Activated CD4-positive, alpha-beta T cell treated with anti-CD3 and anti-CD28 coated beads, Interleukin-2, amount 50 U/mL, for 4 hours (primary cell): ENCODE data around the gene TRAF1.
"Not testable (repeated sequence)": the region's sequence is repeated elsewhere in the genome, so short reads cannot be mapped to it uniquely, and the experiment has no call there.

ENCODE experiments used
- DNase-seq, 2 experiments: peaks; one replicate each; pipeline ENCODE4 v3.0.0-alpha.2; 2020

Gene TRAF1

GRCh38 chr9:120926397-120926928 lies at the start of gene TRAF1:
TSS of gene TRAF1 (minus strand) at chr9:120926796. CDS start at chr9:120926075, 721 bp downstream.
- no peak for DNase-seq

- no peak for DNase-seq
Observed at GRCh38 chr9:120974921-120975320, 48.3 kb upstream of the TRAF1 start.

GRCh38 chr9:120974181-120974580 lies 47.6 kb upstream of the TRAF1 start:
- DNase-seq: no peak

- DNase-seq: no peak
Observed at GRCh38 chr9:120971938-120972337, 45.3 kb upstream of the TRAF1 start.

GRCh38 chr9:120971471-120971870 lies 44.9 kb upstream of the TRAF1 start:
- DNase-seq: not testable (repeated sequence)

GRCh38 chr9:120970244-120970643 lies 43.6 kb upstream of the TRAF1 start:
- no peak for DNase-seq

GRCh38 chr9:120966013-120966369 lies 39.4 kb upstream of the TRAF1 start:
- no peak for DNase-seq

- no peak for DNase-seq
Observed at GRCh38 chr9:120965344-120966012, 38.9 kb upstream of the TRAF1 start.

- no peak for DNase-seq
Observed at GRCh38 chr9:120961936-120962335, 35.3 kb upstream of the TRAF1 start.

- DNase-seq: no peak
Observed at GRCh38 chr9:120960001-120960400, 33.4 kb upstream of the TRAF1 start.

GRCh38 chr9:120956862-120957261 lies 30.3 kb upstream of the TRAF1 start:
- no peak for DNase-seq

- DNase-seq: no peak
Observed at GRCh38 chr9:120951960-120952618, 25.5 kb upstream of the TRAF1 start.

GRCh38 chr9:120950421-120951388 lies 24.1 kb upstream of the TRAF1 start:
- DNase-seq: no peak

- no peak for DNase-seq
Observed at GRCh38 chr9:120949290-120949689, 22.7 kb upstream of the TRAF1 start.

GRCh38 chr9:120948824-120949223 lies 22.2 kb upstream of the TRAF1 start:
- no peak for DNase-seq

- DNase-seq: no peak
Observed at GRCh38 chr9:120947222-120947621, 20.6 kb upstream of the TRAF1 start.

- DNase-seq: no peak
Observed at GRCh38 chr9:120946259-120946658, 19.7 kb upstream of the TRAF1 start.

GRCh38 chr9:120944948-120945347 lies 18.4 kb upstream of the TRAF1 start:
- no peak for DNase-seq

GRCh38 chr9:120944434-120944843 lies 17.8 kb upstream of the TRAF1 start:
- DNase-seq: no peak

GRCh38 chr9:120942186-120943001 lies 15.8 kb upstream of the TRAF1 start:
- DNase-seq: no peak

GRCh38 chr9:120941046-120941770 lies 14.6 kb upstream of the TRAF1 start:
- no peak for DNase-seq

GRCh38 chr9:120940573-120940972 lies 14.0 kb upstream of the TRAF1 start:
- DNase-seq: no peak
